Retinal pigment epithelial cell (primary cell): Measurements from ENCODE around the gene OVAAL.

Experiments
- DNase-seq: peaks from one replicate; pipeline ENCODE4 v3.0.0-alpha.2; 2010; ENCODE audit warnings: low read depth
- H3K4me3 ChIP-seq: 2 replicates; pipeline ENCODE4 v1.5.1; 2011; ENCODE audit warnings: mild to moderate bottlenecking, low read length, control low read depth, moderate library complexity
- TF ChIP-seq, protein P1 (sequence below): conservative IDR thresholded peaks from 2 replicates; pipeline ENCODE4 v1.5.1; 2011; ENCODE audit warnings: low read depth, low read length, control low read depth, inconsistent platforms

The OVAAL gene

DNA sequence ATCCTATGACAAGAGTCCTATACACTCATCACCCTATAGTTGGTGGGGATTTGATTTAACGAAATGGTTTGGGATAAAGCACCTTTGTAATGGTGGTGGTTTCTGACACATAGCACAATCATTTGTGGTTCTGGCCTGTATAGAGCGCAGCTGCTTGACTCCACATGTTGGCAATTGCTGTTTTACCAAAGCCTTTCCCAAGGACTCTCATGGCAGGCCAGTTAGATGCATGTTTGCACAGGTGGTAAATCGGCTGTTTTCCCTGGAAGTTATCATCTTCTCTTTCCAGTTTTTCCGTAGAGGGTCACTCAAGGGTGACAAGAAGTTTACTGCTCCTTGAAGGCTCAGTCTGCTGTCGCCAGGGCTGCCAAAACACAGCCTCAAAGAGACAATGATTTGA, 56.0 kb downstream of the OVAAL start:
- no peak overlapping the region for H3K4me3 ChIP-seq
- TF ChIP-seq, protein P1, sequence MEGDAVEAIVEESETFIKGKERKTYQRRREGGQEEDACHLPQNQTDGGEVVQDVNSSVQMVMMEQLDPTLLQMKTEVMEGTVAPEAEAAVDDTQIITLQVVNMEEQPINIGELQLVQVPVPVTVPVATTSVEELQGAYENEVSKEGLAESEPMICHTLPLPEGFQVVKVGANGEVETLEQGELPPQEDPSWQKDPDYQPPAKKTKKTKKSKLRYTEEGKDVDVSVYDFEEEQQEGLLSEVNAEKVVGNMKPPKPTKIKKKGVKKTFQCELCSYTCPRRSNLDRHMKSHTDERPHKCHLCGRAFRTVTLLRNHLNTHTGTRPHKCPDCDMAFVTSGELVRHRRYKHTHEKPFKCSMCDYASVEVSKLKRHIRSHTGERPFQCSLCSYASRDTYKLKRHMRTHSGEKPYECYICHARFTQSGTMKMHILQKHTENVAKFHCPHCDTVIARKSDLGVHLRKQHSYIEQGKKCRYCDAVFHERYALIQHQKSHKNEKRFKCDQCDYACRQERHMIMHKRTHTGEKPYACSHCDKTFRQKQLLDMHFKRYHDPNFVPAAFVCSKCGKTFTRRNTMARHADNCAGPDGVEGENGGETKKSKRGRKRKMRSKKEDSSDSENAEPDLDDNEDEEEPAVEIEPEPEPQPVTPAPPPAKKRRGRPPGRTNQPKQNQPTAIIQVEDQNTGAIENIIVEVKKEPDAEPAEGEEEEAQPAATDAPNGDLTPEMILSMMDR = no peak
- no peak for DNase-seq

DNA sequence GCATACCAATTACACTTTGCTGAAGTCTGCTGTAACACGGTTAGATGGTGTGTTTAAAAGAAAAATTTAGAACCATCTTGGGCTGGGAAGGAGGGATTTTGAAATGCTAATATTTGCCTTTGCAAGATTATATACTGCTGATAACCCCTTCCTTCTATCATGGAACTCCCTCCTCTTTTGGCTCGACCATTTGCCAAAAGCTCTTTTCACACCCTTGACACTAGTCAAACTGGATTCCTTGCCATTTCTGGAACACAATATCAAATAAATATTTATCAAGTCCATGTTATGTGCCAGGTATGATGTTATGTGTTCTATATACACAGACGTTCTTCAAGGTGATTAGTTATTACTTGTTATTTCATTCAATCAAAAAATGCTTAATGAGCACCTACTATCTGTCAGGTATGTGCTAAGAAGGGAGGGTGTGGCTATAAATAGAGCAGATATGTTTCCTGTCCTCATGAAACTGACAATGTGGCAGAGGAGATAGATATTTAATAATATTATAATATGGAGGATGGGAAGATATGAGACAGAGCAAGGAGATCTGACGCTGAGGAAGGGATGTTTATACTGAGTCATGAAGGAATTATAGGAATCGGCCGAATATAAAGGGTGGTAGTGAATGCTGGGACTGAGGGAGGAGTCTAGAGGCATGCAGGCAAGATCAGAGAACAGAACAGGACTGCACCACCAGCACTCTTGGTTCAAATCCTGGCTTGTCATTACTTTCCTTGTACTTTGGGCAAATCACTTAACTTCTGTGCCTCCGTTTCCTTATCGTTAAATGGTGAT, 56.9 kb downstream of the OVAAL start:
- TF ChIP-seq, protein P1 = no peak
- DNase-seq = no peak
- H3K4me3 ChIP-seq = no peak overlapping the region
